ENCODE data around the gene CD244.

CD244 gene

DNA sequence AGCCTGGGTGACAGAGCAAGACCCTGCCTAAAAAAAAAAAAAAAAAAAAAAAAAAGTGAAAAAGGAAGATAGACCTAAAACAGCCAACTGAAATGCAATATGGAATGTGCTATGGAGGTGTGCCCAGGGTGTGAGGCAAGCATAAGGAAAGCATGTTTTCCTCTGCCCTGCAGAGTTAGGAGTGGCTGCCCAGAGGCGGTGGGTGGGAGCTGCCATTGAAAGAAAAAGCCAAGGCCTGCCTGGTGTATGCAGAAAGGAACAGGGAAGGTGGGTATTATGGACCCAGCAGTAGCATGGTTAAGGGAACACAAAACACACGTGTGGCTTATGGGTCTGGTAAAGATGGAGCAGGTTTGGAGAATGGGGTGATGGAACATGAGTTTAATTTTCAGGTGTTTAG is 8.9 kb downstream of the CD244 start:
- H3K4me3 ChIP-seq (ENCODE audit: low read depth, low read length), result no peak overlapping the region
- DNase-seq (ENCODE audit: low read depth), result no peak

DNA sequence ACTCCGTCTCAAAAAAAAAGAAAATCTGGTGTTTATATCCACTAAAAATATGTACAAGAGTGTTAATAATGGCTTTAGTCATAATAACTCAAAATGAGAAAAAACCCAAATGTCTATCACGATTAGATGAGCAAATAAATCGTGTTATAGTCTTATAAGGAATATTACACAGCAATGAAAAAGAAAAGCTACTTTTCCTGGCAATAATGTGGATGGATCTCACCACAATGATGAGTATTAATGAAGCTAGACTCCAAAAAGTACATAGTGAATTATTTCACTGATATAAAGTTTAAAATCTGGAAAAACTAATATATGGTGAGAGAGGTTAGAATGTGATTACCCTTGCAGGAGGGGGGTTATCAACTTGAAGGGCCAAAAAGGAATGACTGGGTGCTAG is 9.7 kb downstream of the CD244 start:
- no peak for DNase-seq (ENCODE audit: low read depth)
- H3K4me3 ChIP-seq (ENCODE audit: low read depth, low read length), result no peak overlapping the region

DNA sequence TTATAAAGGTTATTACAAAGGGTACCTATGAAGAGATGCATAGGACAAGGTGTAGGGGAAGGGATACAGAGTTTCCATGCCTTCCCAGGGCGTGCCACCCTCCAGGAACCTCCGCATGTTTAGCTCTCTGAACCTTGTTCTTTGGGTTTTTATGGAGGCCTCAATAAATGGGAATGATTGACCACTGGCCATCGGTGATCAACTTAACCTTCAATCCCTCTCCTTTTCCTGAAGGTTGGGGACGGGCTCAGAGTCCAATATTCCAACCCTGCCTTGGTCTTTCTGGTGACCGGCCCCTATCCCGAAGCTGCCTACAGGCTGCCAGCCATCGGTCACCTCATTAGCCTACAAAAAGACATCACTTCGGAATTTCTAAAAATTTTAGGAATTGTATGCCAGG is 11.7 kb downstream of the CD244 start:
- DNase-seq (ENCODE audit: low read depth), result no peak
- H3K4me3 ChIP-seq (ENCODE audit: low read depth, low read length), result no peak overlapping the region

DNA sequence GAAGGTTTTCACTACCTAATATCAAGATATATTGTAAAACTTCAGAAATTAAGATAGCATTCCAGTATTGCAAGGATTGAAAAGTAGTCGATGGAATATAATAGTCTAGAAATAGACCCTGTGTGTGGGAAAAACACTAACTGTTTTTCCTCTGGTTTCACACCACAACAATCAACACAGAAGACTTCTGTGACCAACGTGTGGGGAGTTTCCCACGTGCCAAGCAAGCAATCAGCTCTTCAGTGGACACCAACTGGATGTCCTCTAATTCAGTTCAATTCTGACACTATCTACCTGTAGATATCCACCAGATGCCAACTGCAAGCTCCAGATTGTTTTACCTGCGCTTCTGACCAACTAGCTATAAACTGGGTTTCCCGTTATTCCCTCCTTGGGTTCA is 12.1 kb downstream of the CD244 start:
- no peak overlapping the region for H3K4me3 ChIP-seq (ENCODE audit: low read depth, low read length)
- DNase-seq (ENCODE audit: low read depth), result no peak

DNA sequence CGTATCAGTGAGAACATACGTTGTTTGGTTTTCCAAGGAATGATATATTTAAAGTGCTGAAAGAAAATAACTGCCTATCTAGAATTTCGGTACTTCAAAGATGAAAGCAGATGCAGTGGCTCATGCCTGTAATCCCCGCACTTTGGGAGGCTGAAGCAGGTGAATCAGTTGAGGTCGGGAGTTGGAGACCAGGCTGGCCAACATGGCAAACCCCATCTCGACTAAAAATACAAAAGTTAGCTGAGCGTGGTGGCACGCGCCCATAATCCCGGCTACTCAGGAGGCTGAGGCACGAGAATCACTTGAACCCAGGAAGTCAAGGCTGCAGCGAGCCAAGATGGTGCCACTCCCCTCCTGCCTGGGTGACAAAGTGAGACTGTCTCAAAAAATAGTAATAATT is 16.4 kb downstream of the CD244 start:
- DNase-seq (ENCODE audit: low read depth), result no peak
- H3K4me3 ChIP-seq (ENCODE audit: low read depth, low read length), result no peak overlapping the region

DNA sequence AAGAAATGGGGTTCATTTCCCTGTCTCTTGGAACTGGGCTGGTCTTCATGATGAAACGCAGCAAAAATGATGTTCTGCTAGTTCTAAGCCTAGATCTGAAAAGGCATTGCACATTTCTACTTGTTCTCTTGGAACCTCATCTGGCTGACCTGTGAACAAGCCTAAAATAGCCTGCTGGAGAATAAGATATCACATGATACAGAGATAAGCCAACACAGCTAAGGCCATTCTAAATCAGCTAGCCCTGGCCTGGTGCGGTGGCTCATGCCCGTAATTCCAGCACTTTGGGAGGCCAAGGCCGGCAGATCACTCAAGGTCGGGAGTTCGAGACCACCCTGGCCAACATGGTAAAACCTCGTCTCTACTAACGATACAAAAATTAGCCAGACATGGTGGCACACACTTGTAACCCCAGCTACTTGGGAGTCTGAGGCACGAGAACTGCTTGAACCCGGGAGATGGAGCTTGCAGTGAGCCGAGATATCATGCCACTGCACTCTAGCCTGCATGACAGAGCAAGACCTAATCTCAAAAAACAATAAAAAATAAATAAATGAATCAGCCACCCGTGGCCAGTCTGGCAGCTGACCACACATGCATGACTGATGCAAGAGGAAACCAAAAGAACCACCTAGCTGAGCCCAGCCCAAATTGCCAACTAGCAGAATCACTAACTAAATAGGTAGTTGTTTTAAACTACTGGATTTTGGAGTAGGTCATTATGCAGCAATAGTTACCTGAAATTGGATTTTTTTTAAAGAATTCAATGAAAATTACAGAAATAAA is 18.0 kb downstream of the CD244 start:
- no peak overlapping the region for H3K4me3 ChIP-seq (ENCODE audit: low read depth, low read length)
- DNase-seq (ENCODE audit: low read depth), result no peak

DNA sequence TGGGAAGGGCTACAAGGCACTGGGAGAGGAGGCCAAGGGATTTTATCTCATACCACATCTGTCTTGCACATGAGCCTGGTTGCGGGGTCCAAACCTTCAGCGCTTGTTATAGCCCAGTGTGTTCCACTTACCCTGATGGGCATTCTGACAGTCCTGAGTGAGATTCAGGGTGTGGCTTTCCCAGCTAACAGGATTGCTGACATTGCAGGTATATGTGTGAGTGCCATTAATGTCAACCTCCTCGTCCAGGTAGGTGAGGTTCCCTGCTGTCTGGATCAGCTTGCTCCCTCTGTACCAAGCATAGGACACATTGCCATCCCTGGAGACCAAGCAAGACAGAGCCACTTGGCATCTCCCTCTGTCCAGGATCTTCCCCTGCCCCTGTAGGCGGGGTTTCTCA is 21.6 kb downstream of the CD244 start:
- DNase-seq (ENCODE audit: low read depth), result no peak
- no peak overlapping the region for H3K4me3 ChIP-seq (ENCODE audit: low read depth, low read length)

DNA sequence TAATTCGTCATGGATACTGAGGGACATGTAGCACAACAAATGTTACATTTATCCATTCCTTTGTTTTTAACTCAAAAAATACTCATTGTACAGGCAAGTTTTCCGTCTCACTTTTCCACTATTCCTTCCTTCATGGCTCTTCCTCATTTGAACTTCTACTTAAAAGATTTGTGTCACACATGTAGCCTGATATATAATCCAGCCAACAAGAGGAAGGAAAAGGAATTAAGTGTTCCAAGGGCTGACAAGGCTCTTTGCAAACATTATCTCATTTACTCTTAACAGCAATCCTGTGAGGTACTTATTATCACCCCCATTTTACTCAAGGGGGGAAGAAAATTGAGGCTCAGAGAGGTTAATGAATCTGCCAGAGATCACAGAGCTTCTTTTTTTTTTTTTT is 22.9 kb downstream of the CD244 start:
- no peak for DNase-seq (ENCODE audit: low read depth)
- H3K4me3 ChIP-seq (ENCODE audit: low read depth, low read length), result no peak overlapping the region

DNA sequence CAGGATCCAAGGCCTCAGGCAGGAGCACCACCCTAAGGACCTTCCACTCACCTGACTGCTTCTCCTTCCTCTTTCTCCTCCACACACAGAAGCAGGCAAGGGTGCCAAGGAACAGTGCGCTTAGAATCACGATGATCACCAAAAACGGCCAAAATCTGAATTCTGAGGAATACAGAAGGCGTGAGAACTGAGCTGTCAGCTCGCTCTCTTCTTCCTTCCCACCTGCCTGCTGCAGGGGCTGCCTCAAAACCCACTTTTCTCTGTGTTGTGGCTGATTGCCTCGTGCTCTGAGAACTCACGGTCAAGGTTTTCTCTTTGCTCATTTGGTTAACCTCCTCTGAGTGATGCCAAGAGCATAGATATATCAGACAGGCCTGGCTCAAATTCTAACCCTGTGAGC is 23.8 kb downstream of the CD244 start:
- H3K4me3 ChIP-seq (ENCODE audit: low read depth, low read length), result no peak overlapping the region

DNA sequence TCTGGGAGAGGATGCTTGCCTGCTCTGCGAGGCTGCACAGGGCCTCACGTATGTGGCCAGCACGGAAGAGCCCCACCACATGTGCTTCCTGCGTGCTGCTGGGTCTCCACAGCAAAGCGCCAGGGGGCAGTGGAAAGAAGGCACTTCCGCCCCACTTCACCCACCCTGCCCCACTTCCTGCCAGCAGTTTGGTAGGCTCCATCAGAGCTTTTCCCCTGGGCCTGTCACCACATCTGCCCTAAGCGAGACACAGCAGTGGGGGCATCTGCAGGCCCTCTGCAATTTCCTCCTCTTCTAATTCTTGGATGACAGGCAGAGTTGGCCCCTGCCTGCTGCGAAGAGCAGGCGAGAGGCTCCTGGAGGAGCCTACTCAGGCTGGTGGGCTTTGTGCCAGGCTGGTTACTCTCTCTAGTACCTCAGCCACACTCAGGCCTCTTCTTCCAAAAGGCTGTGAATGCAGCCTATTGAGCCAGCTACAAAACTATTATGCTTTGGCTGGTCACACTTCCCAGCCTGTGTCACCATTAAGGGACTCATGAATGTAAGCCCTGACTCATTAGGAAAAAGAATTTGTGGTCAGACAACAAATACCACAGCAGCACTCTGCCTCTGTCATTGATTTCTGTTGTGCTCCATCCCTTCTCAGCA is 25.0 kb downstream of the CD244 start:
- H3K4me3 ChIP-seq (ENCODE audit: low read depth, low read length), result no peak overlapping the region
- DNase-seq (ENCODE audit: low read depth), result no peak

More for the DNA sequence above, 23.8 kb downstream of the CD244 start:
- DNase-seq (ENCODE audit: low read depth), result no peak

DNA sequence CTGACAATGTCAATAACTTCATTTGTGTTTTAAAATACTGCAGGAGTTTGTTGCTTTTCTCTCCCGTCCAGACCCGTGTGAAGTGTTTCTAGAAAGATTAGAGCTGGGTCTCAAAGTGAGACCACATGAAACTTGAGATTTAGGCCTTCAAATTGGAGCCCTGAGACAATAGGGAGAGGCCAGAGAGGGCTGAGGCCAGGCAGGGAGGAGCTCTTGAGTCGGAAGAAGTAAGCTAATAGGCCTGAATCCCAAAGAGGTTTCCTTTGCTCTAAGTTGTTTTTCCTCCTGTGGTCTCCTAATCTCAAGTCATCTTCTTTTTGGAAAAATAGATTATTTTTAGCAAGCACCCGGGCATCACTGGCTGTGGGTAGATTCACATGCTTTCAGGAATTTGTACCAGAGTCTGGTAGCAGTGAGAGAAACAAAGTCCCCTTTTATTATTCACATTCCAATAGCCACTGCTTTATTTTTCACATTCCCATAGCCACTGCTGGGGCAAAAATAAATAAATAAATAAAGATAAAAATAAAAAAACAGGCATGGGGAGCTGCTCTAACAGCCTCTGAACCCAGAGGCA is 25.6 kb downstream of the CD244 start:
- no peak overlapping the region for H3K4me3 ChIP-seq (ENCODE audit: low read depth, low read length)
- DNase-seq (ENCODE audit: low read depth), result no peak

DNA sequence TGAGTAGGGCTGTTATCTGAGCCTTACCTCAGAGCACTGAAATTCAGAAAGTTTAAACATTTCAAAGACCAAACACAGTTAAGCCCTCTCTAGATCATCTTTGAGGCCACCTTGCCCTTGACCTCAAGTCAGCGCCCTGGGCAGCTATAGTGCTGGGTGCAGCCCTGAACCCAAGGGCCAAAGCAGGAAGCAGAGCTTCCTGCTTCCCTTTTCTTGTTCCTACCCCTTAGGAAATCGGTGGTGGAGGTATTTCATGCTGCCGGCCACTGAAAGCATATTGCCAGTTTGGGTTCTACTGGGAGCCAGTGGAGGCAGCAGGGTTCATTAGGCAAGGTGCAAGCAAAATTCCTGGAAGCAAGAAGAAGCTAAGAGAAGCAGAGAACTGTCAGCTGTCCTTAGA is 26.1 kb downstream of the CD244 start:
- no peak overlapping the region for H3K4me3 ChIP-seq (ENCODE audit: low read depth, low read length)
- no peak for DNase-seq (ENCODE audit: low read depth)

DNA sequence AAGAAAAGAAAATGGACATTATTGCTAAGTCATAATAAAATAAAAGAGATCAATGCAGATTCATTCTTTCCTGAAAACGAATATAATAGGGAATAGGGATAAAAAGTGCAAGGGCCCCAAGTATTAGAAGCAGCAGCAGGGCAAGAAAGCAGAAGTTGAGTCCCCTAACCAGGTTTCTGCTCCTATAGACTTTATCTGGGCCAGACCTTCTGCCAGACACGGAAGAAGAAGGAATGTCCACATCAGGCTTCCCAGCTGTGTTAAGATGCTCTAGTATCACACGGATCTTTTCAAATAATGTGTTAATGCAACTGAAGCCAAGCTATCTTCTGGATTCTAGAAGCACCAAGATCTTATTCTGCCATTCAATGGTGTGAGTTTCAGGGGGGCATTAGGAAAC is 26.9 kb downstream of the CD244 start:
- no peak for DNase-seq (ENCODE audit: low read depth)
- H3K4me3 ChIP-seq (ENCODE audit: low read depth, low read length), result no peak overlapping the region

DNA sequence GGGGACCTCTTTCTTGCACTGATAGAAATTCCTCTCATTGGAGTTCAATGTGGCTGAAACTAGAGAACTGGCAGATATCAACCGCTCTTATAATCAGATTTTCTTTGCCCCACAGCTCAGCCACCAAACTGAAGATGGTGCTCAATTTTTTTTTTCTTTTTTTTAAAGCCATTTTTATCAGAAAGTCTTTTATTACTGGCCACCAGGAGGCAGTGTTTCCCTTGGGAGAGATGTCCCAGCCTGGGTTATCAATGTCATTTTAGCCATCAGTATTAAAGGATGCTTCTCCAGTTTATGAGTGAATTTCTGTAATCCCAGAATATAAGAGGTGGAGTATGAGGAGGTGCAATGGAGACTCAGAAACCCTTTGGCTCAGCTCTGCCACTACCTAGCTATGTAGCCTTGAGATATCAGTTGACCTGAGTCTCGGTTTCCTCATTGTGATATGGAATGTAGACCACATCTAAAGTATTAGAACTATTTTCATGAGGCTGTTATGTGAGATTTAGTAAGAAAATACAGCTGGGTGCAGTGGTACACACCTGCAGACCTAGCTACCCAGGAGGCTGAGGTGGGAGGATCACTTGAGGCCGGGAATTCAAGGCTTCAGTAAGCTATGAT is 27.6 kb downstream of the CD244 start:
- H3K4me3 ChIP-seq (ENCODE audit: low read depth, low read length), result no peak overlapping the region
- no peak for DNase-seq (ENCODE audit: low read depth)

DNA sequence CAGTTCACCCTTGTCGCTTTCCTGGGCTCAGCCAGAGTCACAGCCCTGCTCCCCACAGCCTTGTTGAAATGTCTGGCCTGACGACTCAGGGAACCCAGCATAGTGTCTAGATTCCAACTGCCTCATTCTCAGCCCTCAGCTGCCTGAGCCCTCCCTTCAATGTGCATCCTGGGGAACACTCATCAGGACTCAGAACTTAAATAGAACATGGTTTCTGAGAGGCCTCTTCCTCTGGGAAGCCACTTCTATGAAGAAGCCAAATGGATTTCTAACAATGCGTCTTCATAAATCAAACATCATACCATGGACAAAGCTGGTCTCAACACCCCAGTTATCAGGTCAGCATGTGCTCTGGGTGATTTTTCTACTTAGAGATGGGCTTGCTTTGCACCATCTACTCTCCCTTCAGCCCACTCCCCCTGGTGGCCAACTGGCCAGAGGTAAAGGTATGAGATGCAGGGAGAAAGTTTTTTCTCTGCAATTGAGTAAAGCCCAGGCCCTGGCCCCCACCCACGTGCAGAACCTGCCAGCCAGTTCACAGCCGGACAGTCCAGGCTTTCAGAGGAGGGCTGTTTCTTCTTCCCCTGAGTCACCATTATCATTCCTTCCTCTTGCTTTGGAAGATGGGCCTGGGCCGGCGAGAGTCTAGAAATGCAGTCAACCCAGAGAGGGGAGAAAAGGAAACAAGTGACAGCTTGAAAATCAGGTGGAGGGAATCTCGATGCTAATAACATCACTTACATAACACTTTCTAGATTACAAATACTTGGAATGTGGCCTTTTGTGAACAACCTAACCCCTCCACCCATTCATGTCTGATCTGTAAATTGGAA is 32.1 kb downstream of the CD244 start:
- no peak overlapping the region for H3K4me3 ChIP-seq (ENCODE audit: low read depth, low read length)
- DNase-seq (ENCODE audit: low read depth), result no peak

DNA sequence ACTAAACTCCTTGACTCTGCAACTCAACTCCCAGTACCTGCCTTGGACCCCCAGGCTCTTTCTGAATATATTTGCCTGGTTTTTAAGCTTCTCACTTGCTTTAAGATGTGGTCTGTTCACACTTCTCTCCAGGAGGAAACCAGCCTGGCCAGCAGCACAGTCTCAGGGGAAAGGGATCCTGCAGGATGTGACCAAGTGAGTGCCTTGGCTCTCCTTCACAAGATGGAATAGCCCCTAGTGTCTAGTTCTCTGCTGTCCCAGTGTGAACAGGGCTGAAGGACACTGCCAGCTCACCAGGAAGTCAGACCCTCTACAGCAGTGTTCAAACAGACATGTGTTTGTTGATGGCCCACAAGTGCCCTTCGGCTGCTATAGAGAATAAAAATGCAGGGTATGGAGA is 32.9 kb downstream of the CD244 start:
- no peak overlapping the region for H3K4me3 ChIP-seq (ENCODE audit: low read depth, low read length)
- DNase-seq (ENCODE audit: low read depth), result no peak

DNA sequence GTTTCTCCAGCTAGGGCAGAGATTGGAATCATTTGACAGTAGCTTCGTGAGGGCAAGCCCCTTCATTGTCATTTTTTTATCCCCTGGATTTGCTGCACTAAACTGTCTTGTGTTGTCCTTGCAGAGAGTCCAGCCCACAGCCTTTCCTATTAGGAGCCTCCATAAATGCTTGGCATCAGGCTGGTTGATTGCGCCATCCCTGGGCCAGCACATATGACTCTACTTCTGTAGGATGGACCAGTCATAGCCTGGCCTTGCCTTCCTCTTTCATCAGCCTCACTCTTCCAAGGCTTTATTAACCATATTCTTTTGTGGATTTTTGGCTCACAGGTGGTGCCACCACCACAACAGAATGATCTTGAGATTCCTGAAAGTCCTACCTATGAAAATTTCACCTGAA is 35.3 kb downstream of the CD244 start:
- no peak for DNase-seq (ENCODE audit: low read depth)

DNA sequence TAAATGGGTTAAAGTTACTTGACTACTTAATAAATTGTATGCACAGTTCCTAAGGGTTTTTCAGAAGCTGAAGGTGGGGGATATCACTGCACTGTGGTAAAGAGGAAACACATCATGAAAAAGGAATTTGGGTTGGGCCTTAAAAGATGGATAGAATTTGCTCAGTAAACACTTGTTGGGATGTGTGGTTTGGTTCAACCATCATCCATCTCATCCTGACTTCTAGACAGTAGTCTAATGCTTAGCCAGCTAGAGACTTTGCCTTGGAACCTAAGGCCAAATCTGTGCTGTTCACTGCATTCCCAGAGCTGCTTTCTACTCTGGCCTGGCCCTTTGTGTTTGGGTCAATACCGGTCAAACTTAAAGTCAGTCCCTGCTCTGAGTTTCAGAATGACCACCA is 36.1 kb downstream of the CD244 start:
- no peak for DNase-seq (ENCODE audit: low read depth)
- H3K4me3 ChIP-seq (ENCODE audit: low read depth, low read length), result no peak overlapping the region

More for the DNA sequence above, 35.3 kb downstream of the CD244 start:
- H3K4me3 ChIP-seq (ENCODE audit: low read depth, low read length), result no peak overlapping the region

DNA sequence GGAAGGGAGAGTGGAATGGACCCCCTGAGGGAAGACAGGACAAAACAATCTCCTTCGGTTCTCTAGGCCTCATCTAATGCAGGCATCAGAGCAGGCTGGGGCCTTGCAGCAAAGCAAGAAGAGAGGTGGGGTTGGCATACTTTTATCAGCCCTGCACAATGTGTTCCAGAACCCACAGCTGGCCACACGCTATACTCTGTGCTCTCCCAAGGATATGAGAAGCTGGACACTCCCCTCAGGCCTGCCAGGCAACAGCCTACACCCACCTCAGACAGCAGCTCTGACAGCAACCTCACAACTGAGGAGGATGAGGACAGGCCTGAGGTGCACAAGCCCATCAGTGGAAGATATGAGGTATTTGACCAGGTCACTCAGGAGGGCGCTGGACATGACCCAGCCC is 39.4 kb downstream of the CD244 start:
- no peak overlapping the region for H3K4me3 ChIP-seq (ENCODE audit: low read depth, low read length)
- DNase-seq (ENCODE audit: low read depth), result no peak

DNA sequence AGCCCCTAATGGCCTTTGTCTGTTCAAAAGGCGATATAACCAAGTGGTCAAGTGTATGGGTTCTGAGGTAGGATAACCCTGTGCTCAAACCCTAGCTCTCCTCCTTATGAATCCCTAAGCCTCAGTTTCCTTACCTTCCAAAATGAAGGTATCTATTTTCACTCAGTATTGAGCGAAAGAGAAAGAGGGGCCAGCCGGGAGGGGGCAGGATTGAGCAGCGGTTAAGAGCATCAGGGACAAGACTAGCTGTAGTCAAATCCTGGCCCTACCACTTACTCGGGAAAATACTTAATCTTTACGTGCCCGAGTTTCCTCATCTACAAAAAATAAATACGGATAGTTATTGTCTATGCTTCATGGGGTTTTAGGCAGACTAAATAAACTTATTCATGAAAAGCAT is 41.1 kb downstream of the CD244 start:
- no peak for DNase-seq (ENCODE audit: low read depth)
- H3K4me3 ChIP-seq (ENCODE audit: low read depth, low read length), result no peak overlapping the region
